Loucy (cell line): ENCODE measurements around the gene BOLA3.
"Not testable (repeated sequence)": the region's sequence is repeated elsewhere in the genome, so short reads cannot be mapped to it uniquely, and the experiment has no call there.

Source experiments
- EZH2phosphoT487 ChIP-seq: fragments of 200-600 bp; IDR thresholded peaks from 2 replicates; pipeline ENCODE4 v1.6.1; 2018; ENCODE audit warnings: antibody characterized with exemption, mild to moderate bottlenecking, moderate library complexity, borderline replicate concordance
- TF ChIP-seq, protein P1 (sequence below): fragments of 200-600 bp; sonication (generic); conservative IDR thresholded peaks from 2 replicates; pipeline ENCODE4 v1.5.1; 2014; ENCODE audit warnings: mild to moderate bottlenecking, antibody characterized with exemption, low read length

DNA sequence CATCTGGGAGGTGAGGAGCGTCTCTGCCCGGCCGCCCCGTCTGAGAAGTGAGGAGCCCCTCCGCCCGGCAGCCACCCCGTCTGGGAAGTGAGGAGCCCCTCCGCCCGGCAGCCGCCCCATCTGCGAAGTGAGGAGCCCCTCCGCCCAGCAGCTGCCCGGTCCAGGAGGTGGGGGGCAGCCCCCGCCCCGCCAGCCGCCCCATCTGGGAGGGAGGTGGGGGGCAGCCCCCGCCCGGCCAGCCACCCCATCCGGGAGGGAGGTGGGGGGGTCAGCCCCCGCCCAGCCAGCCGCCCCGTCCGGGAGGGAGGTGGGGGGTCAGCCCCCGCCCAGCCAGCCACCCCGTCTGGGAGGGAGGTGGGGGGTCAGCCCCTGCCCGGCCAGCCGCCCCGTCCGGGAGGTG is 23.8 kb downstream of the BOLA3 start:
- TF ChIP-seq, protein P1, sequence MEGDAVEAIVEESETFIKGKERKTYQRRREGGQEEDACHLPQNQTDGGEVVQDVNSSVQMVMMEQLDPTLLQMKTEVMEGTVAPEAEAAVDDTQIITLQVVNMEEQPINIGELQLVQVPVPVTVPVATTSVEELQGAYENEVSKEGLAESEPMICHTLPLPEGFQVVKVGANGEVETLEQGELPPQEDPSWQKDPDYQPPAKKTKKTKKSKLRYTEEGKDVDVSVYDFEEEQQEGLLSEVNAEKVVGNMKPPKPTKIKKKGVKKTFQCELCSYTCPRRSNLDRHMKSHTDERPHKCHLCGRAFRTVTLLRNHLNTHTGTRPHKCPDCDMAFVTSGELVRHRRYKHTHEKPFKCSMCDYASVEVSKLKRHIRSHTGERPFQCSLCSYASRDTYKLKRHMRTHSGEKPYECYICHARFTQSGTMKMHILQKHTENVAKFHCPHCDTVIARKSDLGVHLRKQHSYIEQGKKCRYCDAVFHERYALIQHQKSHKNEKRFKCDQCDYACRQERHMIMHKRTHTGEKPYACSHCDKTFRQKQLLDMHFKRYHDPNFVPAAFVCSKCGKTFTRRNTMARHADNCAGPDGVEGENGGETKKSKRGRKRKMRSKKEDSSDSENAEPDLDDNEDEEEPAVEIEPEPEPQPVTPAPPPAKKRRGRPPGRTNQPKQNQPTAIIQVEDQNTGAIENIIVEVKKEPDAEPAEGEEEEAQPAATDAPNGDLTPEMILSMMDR: not testable (repeated sequence)
- not testable (repeated sequence) for TF ChIP-seq EZH2phosphoT487
